HPDE6-E6E7 (cell line): ENCODE results near the gene DOK3.

Source experiments
- DNase-seq: peaks from one replicate; pipeline ENCODE4 v3.0.0; 2011; ENCODE audit warnings: missing footprints; ENCODE audit errors: extremely low spot score

Gene DOK3

GRCh38 chr5:177483994-177484901, 25.4 kb downstream of the DOK3 start:
- DNase-seq = no peak

- no peak for DNase-seq
Observed at GRCh38 chr5:177483042-177483441, 26.6 kb downstream of the DOK3 start.

GRCh38 chr5:177482359-177482795, 27.2 kb downstream of the DOK3 start:
- DNase-seq = no peak

GRCh38 chr5:177479774-177480173, 29.9 kb downstream of the DOK3 start:
- DNase-seq = no peak

- no peak for DNase-seq
Observed at GRCh38 chr5:177478711-177479646, 30.6 kb downstream of the DOK3 start.

- no peak for DNase-seq
Observed at GRCh38 chr5:177477701-177478477, 31.7 kb downstream of the DOK3 start.

GRCh38 chr5:177476531-177477233, 32.9 kb downstream of the DOK3 start:
- no peak for DNase-seq

- no peak for DNase-seq
Observed at GRCh38 chr5:177475563-177476427, 33.8 kb downstream of the DOK3 start.

GRCh38 chr5:177474846-177475562, 34.6 kb downstream of the DOK3 start:
- no peak for DNase-seq

GRCh38 chr5:177474002-177474476, 35.6 kb downstream of the DOK3 start:
- DNase-seq = no peak

- DNase-seq = no peak
Observed at GRCh38 chr5:177473443-177474001, 36.1 kb downstream of the DOK3 start, which contains the start of gene DBN1. Gene DBN1, minus strand, starts transcription at chr5:177473634. Its CDS starts 113 bp downstream, at chr5:177473521.

GRCh38 chr5:177472460-177473442, 36.9 kb downstream of the DOK3 start:
- DNase-seq = no peak

GRCh38 chr5:177471610-177472356, 37.8 kb downstream of the DOK3 start:
- DNase-seq = no peak

GRCh38 chr5:177470759-177471536, 38.7 kb downstream of the DOK3 start:
- no peak for DNase-seq

- DNase-seq = no peak
Observed at GRCh38 chr5:177469750-177470525, 39.7 kb downstream of the DOK3 start.
